T follicular helper cell (primary cell): Measurements from ENCODE around the gene PRSS33.

Experiments
- DNase-seq: peaks from one replicate; pipeline ENCODE4 v3.0.0-alpha.2; 2020; ENCODE audit warnings: low read depth

Gene PRSS33

DNA sequence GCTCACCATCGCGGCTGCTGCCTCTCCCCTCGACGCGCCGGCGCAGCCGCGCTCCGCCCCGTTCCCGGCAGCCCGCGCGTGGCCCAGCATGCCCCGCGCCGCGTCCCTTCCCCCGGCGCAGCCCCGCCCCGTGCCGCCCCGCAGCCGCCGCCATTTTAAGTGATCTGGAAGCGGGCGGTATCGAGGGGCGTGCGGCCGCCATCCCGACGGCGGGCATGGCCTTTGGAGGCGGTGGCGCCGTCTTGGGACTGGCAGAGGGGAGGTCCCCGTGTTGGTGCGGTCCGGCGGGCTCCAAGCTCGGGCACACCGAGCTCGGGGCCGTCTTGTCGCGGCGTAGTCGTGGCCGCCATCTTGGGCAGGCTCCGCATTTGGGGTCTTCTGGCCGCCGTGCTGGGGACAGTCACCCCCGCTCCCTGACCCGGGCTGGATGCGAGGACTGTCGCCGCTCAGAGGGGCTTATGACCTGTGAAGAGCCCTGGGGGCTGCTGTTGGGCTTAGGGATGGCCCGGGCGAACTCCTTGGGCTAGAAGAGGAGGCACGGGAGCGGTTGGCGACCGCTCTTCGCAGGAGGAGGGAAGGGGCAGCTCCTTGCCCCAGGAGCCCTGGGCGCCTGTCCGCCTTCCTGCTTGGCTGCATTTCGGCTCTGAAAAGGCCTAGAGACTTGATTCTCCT, 10.0 kb downstream of the PRSS33 start, which contains the start of gene ELOB:
ELOB (minus strand) TSS at position 50 of the 672 bp plus-strand sequence; CDS start at position 9, 41 bp downstream.
- peak; percentile 83 for DNase-seq

GRCh38 chr16:2776500-2777139, 10.7 kb downstream of the PRSS33 start:
- no peak for DNase-seq

DNA sequence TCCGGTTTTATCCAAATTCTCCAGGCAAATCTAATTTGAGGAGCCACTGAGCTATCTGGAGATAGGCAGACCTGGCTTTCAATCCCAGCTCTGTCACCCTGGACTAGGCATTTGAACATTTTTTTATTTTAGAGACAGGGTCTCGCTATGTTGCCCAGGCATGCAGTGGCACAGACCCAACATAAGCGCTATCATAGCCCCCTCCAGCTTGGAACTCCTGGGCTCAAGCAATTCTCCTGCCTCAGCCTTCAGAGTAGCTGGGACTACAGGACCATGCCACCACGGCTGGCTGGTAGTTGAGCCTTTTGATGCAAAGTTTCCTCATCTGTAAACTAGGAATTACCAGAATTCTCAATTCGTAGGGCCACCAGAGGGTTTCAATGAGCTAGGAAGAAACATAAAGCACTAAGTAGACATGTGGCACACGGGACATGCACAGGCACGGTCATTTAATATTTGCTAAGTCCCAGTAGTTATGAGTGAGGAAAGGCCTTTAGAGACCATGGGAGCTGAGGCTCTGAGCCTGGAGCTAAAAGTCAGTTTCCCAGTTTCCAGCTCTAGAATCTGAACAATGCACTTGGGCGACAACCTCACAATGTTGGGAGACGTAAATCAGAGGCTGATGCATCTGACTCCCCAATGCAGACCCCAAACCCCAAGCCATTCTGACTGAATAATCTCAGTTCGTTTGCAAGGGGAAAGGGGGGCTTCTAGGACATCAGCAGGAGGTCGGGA, 11.4 kb downstream of the PRSS33 start:
- DNase-seq = no peak

DNA sequence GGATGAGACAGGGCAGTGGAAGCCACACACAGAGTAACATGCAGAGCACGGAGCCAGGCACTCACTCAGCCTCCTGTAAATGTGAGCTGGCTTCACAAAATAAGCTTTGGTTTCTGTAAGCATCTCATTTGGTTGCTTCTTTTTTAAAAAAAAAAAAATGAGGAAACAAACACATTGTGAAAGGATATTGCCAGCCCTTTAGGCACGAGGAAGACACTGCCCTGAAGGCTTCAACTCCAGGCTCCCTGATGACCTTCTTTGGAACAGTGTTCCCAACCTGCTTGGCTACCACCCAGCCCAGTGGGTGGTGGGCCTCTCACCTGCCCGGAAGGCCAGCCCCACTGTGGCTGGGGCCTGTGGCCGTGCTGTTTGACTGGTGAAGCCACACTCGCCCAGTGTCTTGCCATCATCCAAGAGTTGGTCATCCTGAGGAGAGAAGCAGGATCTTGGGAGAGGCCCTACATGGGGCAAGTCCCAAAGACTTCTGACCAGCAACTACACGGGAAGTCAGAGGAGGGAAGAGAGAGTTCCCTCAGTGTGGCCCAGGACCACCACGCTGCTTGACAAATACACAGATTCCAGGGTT, 12.1 kb downstream of the PRSS33 start:
- DNase-seq = no peak

- no peak for DNase-seq
Measured at GRCh38 chr16:2774161-2774891, 13.0 kb downstream of the PRSS33 start.

- no peak for DNase-seq
Measured at GRCh38 chr16:2773188-2773968, 14.0 kb downstream of the PRSS33 start.

- DNase-seq = no peak
Measured at GRCh38 chr16:2771496-2772402, 15.6 kb downstream of the PRSS33 start.

GRCh38 chr16:2770057-2770951, 17.1 kb downstream of the PRSS33 start:
- DNase-seq = no peak

GRCh38 chr16:2769675-2770056, 17.7 kb downstream of the PRSS33 start:
- DNase-seq = no peak

DNA sequence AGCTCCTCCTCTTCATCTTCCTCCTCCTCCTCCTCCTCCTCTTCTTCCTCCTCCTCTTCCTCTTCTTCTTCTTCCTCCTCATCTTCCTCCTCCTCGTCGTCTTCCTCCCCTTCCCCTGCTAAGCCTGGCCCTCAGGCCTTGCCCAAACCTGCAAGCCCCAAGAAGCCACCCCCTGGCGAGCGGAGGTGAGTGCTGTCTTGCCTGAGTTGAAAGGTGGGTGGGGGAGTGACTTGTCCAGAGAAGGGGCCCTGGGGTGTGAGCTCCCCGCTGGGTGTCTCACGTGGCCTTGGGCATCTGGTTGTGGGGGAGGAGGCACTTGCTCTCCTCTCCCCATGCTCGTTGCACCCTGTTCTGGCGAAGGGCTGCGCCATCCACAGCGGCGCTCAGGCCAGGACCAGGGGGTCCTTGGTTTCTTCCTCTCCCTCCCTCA, 18.2 kb downstream of the PRSS33 start:
- no peak for DNase-seq

DNA sequence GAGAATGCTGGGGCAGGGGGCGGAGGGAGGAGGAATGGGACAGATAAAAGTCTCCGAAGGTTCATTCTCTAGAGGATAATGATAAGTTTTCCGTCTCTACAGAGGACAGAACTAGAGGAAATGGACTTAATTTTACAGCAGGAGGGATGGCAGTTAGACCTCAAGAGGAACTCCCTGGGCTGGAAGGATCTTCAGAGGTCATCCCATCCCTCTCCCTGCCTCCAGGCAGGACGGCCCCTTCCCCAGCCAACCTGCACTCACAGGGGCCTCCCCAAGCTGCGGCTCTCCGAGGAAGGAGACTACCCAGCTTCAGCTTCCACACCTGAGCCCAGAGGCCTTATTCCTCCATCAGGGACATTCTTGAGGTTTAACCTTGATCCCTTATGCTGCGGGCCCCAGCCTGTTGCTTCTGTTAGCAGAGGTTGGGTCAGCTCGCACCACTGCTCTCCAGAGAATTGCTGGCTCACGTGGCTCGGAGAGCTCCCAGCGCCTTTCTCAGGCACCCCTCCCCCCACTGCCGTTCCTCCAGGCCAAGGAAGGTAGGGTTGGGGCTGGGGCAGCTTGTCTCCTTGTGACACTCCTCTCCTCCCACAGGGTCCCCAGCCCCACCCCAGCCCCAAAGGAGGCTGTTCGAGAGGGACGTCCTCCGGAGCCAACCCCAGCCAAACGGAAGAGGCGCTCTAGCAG, 18.8 kb downstream of the PRSS33 start:
- DNase-seq = no peak

- no peak for DNase-seq
Measured at GRCh38 chr16:2767891-2768290, 19.5 kb downstream of the PRSS33 start.

DNA sequence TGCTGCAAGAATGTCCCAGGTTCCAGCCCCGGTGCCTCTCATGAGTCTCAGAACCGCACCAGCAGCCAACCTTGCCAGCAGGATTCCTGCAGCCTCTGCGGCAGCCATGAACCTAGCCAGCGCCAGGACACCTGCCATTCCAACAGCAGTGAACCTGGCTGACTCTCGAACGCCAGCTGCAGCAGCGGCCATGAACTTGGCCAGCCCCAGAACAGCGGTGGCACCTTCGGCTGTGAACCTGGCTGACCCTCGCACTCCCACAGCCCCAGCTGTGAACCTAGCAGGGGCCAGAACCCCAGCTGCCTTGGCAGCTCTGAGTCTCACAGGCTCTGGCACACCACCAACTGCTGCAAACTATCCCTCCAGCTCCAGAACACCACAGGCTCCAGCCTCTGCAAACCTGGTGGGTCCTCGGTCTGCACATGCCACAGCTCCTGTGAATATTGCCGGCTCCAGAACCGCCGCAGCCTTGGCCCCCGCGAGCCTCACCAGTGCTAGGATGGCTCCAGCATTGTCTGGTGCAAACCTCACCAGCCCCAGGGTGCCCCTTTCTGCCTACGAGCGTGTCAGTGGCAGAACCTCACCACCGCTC, 20.1 kb downstream of the PRSS33 start:
- DNase-seq = no peak

DNA sequence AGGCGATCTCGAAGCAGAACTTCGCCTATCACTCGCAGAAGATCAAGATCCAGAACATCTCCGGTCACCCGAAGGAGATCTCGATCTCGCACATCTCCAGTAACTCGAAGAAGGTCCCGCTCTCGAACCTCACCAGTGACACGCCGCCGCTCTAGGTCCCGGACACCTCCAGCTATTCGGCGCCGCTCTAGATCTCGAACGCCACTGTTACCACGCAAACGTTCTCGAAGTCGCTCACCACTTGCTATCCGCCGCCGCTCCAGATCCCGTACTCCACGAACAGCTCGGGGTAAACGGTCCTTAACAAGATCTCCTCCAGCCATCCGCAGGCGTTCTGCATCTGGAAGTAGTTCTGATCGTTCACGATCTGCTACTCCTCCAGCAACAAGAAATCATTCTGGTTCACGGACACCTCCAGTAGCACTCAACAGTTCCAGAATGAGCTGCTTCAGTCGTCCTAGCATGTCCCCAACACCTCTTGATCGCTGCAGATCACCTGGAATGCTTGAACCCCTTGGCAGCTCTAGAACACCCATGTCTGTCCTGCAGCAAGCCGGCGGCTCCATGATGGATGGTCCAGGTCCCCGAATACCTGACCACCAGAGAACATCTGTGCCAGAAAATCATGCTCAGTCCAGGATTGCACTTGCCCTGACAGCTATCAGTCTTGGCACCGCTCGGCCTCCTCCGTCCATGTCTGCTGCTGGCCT, 20.8 kb downstream of the PRSS33 start:
- no peak for DNase-seq

DNA sequence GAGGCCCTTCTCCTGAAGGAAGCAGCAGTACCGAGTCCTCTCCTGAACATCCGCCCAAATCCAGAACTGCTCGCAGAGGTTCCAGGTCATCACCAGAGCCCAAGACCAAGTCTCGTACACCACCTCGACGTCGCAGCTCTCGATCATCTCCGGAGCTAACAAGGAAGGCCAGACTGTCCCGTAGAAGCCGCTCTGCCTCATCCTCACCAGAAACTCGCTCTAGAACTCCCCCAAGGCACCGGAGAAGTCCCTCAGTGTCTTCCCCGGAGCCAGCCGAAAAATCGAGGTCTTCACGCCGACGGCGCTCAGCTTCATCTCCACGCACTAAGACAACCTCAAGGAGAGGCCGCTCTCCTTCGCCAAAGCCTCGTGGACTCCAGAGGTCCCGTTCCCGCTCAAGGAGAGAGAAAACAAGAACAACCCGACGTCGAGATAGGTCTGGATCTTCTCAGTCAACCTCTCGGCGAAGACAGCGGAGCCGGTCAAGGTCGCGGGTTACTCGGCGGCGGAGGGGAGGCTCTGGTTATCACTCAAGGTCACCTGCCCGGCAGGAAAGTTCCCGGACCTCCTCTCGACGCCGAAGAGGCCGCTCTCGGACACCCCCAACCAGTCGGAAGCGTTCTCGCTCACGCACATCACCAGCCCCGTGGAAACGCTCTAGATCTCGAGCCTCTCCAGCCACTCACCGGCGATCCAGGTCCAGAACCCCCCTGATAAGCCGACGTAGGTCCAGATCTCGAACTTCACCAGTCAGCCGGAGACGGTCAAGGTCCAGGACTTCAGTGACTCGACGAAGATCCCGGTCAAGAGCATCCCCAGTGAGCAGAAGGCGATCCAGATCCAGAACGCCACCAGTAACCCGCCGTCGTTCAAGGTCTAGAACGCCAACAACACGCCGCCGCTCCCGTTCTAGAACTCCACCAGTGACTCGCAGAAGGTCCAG, 21.6 kb downstream of the PRSS33 start:
- DNase-seq = no peak

DNA sequence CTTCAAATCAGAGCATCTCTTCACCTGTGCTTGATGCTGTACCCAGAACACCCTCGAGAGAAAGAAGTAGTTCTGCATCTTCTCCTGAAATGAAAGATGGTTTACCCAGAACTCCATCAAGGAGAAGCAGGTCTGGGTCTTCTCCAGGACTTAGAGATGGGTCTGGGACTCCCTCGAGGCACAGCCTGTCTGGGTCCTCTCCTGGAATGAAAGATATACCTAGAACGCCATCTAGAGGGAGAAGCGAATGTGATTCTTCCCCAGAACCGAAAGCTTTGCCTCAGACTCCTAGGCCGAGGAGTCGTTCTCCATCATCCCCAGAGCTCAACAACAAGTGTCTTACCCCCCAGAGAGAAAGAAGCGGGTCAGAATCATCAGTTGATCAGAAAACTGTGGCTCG, 22.6 kb downstream of the PRSS33 start:
- DNase-seq = no peak
